GM19455 (cell line): Measurements from ENCODE around the gene POLR1E.
"Not testable (repeated sequence)": the region's sequence is repeated elsewhere in the genome, so short reads cannot be mapped to it uniquely, and the experiment has no call there.

Experiments
- ATAC-seq: cut with Tn5 transposase; IDR thresholded peaks from one replicate; pipeline ENCODE4 v1.9.1; 2021; ENCODE audit not compliant: unreplicated experiment

POLR1E gene

DNA sequence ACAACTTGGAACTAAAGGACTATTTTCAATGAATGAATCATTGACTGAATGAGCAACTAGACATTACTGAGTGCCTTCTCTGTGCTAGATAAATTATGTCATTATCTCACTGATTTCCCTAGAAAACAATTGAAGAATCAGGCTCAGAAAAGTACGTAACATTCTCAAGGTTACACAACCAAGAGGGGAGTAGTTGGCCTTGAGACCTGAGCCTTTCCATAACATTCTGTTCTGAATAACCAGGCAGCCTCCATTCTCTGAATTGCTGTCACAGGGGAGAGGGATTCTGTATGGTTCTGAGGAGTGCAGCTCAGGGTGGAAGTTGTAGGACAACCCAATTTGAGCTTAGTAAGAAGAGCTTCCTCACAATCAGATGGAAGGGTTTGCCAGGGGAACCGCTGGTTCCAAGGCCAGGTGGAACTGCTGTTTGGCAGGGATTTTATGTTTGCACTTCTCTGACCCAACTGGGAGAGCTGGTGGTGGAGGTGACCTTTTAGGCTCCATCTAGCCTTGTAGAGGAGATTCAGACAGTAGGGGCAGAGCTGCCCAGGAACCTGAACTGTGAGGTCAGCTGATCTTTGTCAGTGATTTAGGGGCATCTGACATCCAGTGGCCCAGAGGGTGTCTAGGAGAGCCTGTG is 16.3 kb downstream of the POLR1E start:
- ATAC-seq = no peak

DNA sequence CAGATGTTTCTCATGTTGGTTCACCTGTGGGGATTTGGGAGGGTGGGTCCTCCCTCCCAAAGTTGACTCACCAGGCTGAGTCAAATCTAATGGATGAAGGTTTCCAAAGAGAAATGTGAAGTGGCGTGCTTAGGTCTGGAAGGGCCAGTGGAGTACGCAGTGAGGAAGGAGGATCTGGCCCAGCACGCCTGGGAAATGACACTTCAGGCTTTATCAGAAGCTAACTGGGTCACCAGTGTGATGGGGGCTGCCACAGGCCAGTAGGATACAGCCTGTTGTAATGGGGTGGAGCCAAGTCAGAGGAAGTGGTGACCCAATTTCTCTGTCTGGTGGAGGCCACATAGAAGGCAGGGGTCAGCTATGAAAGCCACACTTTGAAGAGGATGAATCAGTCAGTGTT is 18.0 kb downstream of the POLR1E start:
- no peak for ATAC-seq

DNA sequence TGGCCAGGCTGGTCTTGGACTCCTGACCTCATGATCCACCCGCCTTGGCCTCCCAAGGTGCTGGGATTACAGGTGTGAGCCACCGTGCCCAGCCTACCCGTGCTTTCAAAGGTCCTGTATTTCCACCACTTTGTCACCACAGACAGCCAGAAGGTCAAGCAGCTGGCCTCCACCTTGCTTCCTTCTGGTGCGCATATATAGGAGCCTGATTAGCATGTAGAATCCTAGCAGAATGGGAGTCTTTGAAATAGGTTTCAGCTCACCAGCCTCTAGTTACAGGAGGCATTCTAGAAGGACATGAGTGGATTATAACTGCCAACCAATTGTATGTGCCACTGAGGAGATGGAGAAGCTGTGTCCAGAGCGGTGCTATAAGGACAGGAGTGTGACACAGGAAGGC is 18.9 kb downstream of the POLR1E start:
- no peak for ATAC-seq

DNA sequence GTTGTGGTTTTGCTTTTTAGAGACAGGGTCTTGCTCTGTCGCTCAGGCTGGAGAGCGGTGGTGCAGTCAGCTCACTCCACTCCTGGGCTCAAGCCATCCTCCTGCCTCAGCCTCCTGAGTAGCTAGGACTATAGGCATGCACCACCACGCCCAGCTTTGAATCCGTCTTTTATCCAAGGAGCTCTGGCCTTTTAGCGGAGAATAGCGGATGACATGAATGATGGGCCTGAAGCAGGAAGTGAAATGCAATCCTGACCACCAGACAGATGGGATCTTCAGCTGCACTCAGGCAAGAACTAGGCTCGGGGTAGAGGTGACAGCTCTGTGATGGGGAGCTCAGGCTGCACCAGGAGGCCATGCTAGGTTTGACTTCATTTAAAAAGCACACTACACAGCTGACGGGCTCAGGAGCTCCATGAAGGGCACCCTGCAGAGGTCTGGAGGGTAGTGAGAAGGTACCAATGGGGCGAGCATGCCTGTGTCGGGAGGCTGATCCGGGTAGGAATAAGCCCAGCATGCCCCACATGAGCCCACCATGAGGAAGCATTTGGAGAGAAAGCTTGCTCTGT is 21.9 kb downstream of the POLR1E start:
- ATAC-seq = no peak

DNA sequence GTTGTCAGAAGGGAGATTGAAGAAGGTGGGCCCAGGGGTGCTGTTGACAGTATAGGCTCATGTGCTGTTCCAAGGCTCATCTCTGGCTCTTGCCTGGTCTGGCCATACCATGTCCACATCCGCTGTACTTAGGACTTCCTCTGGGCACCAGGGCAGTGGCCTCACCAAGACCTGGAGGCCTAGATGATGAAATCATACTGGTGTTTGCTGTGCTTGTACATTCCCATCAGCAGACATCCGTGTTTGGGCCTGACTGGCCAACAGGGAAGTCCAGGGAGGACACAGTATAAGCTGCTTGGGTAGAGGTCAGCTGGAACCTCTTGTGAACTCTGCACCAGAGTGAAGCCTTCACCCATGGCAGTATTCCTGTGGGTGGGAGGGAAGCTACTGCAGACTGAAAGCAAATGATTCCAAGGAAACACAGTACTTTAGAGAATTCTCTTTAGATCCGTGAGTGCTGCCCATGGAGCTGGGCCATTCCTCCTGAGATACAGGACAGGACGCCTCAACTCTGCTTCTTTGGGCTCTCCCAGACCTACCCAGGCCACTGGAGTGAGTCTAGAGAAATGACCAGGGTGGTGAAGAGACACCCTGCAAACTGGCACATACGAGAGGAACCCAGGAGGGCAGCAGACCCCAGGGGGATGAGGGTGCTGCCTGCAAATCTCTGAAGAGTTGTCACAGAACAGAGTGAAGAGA is 22.5 kb downstream of the POLR1E start:
- ATAC-seq = no peak

DNA sequence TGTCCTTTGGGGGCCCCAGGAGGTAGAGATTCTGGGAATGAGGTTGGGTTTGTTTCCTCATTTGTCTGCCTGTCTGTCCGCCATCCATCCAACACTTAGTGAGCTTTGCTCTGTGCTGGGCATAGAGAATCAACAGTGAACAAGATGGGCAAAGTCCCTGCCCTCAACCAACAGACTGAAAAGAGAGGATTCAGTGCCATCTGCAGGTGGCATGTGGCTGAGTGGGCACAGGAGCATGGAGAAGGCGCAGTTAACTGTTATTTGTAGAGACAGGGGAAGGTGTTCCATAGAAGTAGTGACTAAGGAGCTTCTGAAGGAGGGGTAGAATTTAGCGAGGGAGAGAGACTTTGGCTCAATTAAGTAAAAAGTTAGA is 23.1 kb downstream of the POLR1E start:
- ATAC-seq = no peak

DNA sequence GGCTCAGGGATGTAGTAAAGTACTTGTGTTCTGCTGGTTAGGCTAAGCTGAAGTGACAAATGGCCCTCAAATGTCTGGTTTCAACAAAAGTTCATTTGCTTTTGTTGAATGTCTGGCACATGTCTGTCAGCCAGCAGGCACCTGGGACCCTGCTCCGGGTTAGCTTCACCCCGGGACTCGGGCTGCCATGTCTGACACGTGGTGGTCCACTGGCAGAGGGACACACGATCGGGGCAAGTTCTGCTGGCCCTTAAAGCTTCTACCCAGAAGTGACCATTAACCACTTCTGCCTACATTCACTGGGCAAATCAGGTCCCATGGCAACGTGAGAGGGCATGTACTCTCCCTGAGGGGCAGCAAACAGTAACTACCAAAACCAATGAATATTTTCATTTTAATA is 23.8 kb downstream of the POLR1E start:
- no peak for ATAC-seq

GRCh38 chr9:37510053-37510452 is 24.3 kb downstream of the POLR1E start:
- not testable (repeated sequence) for ATAC-seq

DNA sequence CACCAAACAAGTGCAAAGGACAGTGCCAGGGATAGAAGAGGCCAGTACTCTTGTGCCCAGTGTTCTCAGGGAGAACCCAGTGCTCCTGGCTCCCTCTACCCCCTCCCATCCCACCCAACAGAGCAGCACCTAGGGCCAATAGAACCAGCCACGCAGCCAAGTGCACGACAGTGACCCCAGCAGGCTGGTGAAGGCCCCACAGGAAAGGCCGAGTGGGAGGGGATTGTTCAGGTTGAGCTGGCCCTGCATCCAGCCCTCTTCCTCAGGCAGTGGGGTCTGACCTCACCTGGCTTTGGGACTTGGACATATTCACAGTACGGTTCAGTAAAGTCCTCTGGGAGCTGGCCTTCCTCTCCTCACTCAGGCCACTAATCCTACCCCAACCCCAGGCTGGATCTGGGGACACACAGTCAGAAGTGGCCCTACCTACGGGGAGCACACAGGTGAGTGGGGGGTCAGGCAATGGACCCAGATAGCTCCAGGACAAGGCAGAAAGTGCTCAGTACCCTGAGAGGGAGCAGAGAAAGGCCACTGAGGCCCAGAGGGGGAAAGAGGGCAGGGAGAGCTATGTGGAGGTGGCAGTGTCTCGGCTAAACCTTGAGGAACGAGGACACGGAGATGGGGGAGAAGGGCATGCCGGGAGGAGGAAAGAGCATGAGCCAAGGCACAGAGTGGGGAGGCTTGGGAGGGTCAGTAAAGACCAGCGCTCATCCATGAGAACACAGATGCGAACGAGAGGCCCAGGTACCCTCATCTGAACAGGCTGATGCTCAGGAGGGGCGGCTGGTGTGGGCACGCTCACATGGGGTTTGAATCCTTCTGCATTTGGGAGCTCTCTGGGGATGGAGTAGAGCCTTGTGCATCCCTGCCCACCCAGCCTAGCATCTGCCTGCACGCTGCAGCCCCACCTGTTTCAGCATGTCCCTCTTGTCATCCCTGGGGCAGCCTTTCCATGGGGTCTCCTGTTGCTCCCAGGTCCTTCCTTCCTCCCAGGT is 25.6 kb downstream of the POLR1E start:
- ATAC-seq = no peak

- no peak for ATAC-seq
These were observed 26.7 kb downstream of the POLR1E start for GRCh38 chr9:37512437-37512836.

DNA sequence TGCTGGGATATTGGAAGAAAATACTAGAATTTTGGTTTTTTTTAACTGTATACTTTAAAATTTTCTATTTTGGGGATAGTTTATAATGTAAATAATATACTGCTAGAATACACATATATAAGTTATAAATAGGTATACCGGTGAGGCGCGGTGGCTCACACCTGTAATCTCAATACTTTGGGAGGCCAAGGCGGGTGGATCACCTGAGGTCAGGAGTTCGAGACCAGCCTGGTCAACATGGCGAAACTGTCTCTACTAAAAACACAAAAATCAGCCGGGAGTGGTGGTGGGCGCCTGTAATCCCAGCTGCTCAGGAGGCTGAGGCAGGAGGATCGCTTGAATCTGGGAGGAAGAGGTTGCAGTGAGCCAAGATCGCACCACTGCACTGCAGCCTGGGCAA is 28.7 kb downstream of the POLR1E start:
- not testable (repeated sequence) for ATAC-seq

DNA sequence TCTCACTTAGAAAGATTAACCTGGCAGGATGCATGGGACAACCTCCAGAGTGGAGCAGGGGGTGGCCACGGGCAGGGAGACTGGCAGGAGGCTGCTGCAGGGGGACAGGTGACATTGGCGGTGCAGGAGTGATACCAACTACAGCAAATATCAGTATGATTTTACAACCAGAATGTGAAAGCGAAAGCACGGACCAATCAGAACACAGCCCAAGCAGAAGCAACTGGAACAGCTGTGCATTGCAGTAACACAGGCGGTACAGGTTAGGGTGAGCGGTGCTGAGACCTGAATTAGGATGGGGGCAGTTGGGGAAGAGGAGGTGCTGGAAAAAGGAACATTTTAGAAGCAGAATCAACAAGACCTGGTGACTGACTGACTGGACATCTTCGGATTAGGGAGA is 29.3 kb downstream of the POLR1E start:
- no peak for ATAC-seq

DNA sequence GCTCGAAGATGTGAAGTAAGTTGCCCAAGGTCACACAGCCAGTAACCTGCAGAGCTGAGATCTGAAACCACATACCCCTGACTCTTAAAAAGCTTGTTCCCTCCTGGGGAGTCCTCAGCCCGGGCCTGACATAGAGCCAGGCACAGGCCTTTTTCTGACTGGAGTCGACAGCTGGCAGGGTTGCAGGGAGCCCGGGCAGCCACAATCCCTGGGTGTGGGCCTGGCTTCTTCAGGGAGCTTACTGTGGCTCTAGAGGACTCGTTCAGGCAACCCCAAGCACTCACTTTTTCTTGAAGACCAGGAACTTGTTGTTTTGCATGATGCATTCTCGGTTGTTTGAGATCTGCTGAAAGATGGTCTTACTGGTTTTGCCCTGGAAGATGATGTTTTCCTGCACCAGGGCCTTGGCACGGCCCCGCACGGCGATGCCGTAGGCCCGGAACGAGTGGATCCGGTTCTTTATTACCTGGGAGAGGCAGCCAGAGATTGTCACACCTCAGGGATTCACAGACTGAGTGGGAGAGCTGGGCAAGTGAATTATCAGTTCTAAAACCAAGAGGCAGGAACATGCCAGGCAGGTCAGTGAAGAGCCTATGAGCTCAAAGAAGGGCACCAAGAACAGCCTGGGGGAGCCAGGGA is 30.0 kb downstream of the POLR1E start:
- ATAC-seq = no peak

GRCh38 chr9:37517923-37518322 is 32.2 kb downstream of the POLR1E start:
- no peak for ATAC-seq

GRCh38 chr9:37520641-37521040 is 34.9 kb downstream of the POLR1E start:
- ATAC-seq = no peak

GRCh38 chr9:37521111-37521510 is 35.4 kb downstream of the POLR1E start:
- ATAC-seq = no peak

GRCh38 chr9:37522971-37523370 is 37.2 kb downstream of the POLR1E start:
- no peak for ATAC-seq

DNA sequence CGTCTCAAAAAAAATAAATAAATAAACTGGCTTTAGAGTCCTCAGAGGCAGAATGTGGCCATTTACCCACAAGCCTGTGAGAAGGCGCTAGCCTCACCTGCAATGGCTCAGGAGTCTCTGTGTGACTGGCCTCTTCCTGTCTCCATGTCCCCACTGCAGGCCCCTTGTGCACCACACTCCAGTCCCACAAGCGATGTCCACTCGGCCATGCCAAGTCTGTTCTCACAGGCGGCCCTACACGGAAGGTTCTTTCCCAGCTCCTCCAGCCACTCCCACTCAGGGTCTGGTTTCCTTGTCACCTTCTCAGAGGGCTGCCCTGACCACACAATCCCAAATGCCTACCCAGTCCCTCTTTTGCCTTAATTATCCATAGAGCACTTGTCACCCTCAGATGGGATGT is 38.2 kb downstream of the POLR1E start:
- no peak for ATAC-seq

- ATAC-seq = peak; percentile 55
These were observed 43.1 kb downstream of the POLR1E start for GRCh38 chr9:37528652-37529471.

DNA sequence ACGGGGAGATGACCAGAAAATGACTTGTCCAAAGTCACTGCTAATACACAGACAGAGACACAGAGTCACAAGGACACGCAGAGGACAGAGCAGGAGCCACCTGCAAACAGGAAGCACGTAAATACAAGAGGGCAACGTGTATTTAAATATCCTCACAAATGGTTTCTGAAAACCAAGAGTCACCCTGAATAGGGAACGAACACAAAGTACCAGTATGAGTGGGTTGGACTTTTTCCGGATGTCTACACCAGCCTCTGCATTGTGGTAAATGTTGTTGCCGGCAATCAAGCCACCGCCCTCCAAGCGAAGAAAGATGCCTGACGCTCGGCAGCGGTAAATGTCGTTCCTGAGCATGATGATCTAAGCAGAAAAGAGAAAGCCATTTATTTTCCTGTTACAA is 46.0 kb downstream of the POLR1E start:
- ATAC-seq = peak; percentile 76
